ENCODE data around the gene BCAP29. TPM values are rescaled to one million over a fixed set of nuclear protein-coding genes. Genes with fewer than 3 reads are reported as not detected.
"Not testable (repeated sequence)": the region's sequence is repeated elsewhere in the genome, so short reads cannot be mapped to it uniquely, and the experiment has no call there.

Gene BCAP29
- total and polyA plus RNA-seq, 9 of the 15 experiments (the other 6 are each of a cell fraction or from before 2014, with no cell fraction given) = 63.4 to 137 (median 79.7) TPM

DNA sequence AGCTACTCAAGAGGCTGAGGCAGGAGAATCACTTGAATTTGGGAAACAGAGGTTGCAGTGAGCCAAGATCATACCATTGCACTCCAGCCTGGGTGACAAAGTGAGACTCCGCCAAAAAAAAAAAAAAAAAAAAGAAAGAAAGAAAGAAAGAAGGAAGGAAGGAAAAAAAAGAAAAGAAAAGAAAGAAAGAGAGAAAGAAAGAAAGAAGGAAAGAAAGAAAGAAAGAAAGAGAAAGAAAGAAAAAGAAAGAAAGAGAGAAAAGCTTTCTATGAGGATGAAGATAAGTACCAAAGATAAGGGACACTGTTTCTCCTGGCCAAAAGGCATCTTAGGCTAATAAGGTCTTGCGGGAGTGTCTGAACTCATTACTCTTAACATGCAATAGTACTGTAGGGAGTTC, 59.0 kb downstream of the BCAP29 start:
- H3K27me3 ChIP-seq (ENCODE audit: control insufficient read depth in 2 of 2, insufficient read depth in 2 of 2, low read length in 2 of 2); H4K20me1 ChIP-seq (replicated peaks; ENCODE audit: control insufficient read depth, insufficient read depth, low read length); FAIRE-seq; H3K9ac ChIP-seq (ENCODE audit: insufficient read depth in 1 of 2, low read depth in 2 of 2, low read length in 2 of 2); intact Hi-C loops (cut with micrococcal nuclease); in situ Hi-C loops (cut with MboI); DNase-seq (ENCODE audit: extremely low read depth in 1 of 4, low spot score in 3 of 4); CTCF ChIA-PET (ENCODE audit: low intra/inter-chr PET ratio); H3K79me2 ChIP-seq (ENCODE audit: control insufficient read depth, insufficient read depth, low read length); H3K36me3 ChIP-seq (ENCODE audit: control insufficient read depth, insufficient read depth, low read length); H3K9me1 ChIP-seq (ENCODE audit: control insufficient read depth, insufficient read depth, low read length); H3K4me3 ChIP-seq; POLR2A ChIA-PET; H3K4me2 ChIP-seq (ENCODE audit: insufficient read depth, low read length); BruUV-seq (replicated peaks); H3K27ac ChIP-seq (ENCODE audit: extremely low read depth, low read depth, low read length); ATAC-seq; H3K4me1 ChIP-seq (replicated peaks in 1 of 2; ENCODE audit: control insufficient read depth in 2 of 2, insufficient read depth in 2 of 2, low read length in 2 of 2); H2AFZ ChIP-seq (ENCODE audit: low read depth, low read length); H3K9me3 ChIP-seq (replicated peaks; ENCODE audit: control insufficient read depth, insufficient read depth, low read depth, low read length): not testable (repeated sequence)
- 0 out of 4 replicates have a peak, but pooled peaks have one; percentile 27 to 29 for TF ChIP-seq KDM1A (IDR thresholded peaks at IDR 0.05)
- peak; percentile 39; the same call in 1 of the 2 replicates for TF ChIP-seq CTBP1 (IDR thresholded peaks at IDR 0.05; ENCODE audit: borderline replicate concordance)
- TF ChIP-seq, protein P1, sequence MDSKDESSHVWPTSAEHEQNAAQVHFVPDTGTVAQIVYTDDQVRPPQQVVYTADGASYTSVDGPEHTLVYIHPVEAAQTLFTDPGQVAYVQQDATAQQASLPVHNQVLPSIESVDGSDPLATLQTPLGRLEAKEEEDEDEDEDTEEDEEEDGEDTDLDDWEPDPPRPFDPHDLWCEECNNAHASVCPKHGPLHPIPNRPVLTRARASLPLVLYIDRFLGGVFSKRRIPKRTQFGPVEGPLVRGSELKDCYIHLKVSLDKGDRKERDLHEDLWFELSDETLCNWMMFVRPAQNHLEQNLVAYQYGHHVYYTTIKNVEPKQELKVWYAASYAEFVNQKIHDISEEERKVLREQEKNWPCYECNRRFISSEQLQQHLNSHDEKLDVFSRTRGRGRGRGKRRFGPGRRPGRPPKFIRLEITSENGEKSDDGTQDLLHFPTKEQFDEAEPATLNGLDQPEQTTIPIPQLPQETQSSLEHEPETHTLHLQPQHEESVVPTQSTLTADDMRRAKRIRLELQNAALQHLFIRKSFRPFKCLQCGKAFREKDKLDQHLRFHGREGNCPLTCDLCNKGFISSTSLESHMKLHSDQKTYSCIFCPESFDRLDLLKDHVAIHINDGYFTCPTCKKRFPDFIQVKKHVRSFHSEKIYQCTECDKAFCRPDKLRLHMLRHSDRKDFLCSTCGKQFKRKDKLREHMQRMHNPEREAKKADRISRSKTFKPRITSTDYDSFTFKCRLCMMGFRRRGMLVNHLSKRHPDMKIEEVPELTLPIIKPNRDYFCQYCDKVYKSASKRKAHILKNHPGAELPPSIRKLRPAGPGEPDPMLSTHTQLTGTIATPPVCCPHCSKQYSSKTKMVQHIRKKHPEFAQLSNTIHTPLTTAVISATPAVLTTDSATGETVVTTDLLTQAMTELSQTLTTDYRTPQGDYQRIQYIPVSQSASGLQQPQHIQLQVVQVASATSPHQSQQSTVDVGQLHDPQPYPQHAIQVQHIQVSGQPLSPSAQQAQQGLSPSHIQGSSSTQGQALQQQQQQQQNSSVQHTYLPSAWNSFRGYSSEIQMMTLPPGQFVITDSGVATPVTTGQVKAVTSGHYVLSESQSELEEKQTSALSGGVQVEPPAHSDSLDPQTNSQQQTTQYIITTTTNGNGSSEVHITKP (IDR thresholded peaks at IDR 0.05; ENCODE audit: partially characterized antibody) = peak; percentile 24
- TF ChIP-seq, protein P2, sequence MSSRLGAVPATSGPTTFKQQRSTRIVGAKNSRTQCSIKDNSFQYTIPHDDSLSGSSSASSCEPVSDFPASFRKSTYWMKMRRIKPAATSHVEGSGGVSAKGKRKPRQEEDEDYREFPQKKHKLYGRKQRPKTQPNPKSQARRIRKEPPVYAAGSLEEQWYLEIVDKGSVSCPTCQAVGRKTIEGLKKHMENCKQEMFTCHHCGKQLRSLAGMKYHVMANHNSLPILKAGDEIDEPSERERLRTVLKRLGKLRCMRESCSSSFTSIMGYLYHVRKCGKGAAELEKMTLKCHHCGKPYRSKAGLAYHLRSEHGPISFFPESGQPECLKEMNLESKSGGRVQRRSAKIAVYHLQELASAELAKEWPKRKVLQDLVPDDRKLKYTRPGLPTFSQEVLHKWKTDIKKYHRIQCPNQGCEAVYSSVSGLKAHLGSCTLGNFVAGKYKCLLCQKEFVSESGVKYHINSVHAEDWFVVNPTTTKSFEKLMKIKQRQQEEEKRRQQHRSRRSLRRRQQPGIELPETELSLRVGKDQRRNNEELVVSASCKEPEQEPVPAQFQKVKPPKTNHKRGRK (tag; IDR thresholded peaks at IDR 0.05) = peak; percentile 96
- WGBS (ENCODE audit: insufficient coverage, low coverage, missing lambda C conversion rate) = 8% methylated on average over 2 of the region's 2 CpGs
